Endothelial cell of umbilical vein (primary cell): ENCODE results near the gene KLHL17. TPM values are rescaled to one million over a fixed set of nuclear protein-coding genes. Genes with fewer than 3 reads are reported as not detected.
A peak's percentile ranks its signal among the peaks of the same experiment; 100 is the strongest.

Experiments
- BruUV-seq: library from RNA; stranded (reverse); fragments of 400-500 nt; replicated peaks from 2 replicates; lab custom pipeline; 2021; lab: Mats Ljungman, UMichigan
- CTCF ChIA-PET: fragments of 300-600, 350-600 bp; sonication (Branson Sonifier 250); formaldehyde crosslinking; loops from one replicate; lab custom pipeline; 2021; ENCODE audit warnings: antibody characterized with exemption, inconsistent platforms; lab: Charles Lee
- POLR2A ChIA-PET: fragments of 300-600, 350-600 bp; sonication (Branson Sonifier 250); formaldehyde crosslinking; loops from one replicate; lab custom pipeline; 2021; ENCODE audit warnings: antibody characterized with exemption, inconsistent platforms; lab: Charles Lee
- DNase-seq: peaks from one replicate; pipeline ENCODE4 v3.0.0-alpha.2; 2011; ENCODE audit warnings: low read depth, low spot score
- FAIRE-seq: peaks from 2 replicates; lab custom pipeline; 2011; peaks lifted over from hg19 to GRCh38; lab: Jason Lieb, UNC
- H2AFZ ChIP-seq: 2 replicates; pipeline ENCODE4 v1.6.0; 2012; ENCODE audit warnings: low read depth, low read length, control low read depth, inconsistent platforms
- H3K27ac ChIP-seq: 2 replicates; pipeline ENCODE4 v1.5.1; 2011; ENCODE audit warnings: low read depth, mild to moderate bottlenecking, control low read depth, low read length, moderate library complexity; ENCODE audit not compliant: insufficient read depth
- H3K27me3 ChIP-seq, 2 experiments: 2 replicates each; pipeline versions ENCODE4 v1.6.0 to v1.6.1; 2011; ENCODE audit warnings: low read length in 2 of 2, mixed read lengths in 1 of 2; ENCODE audit not compliant: control insufficient read depth in 2 of 2, insufficient read depth in 2 of 2
- H3K36me3 ChIP-seq, 2 experiments: 2 replicates in 1 of 2; 3 replicates in 1 of 2; pipeline ENCODE4 v1.5.1; 2011; ENCODE audit warnings: low read length in 2 of 2, mild to moderate bottlenecking in 1 of 2, moderate library complexity in 1 of 2; ENCODE audit not compliant: control insufficient read depth in 2 of 2, insufficient read depth in 2 of 2; ENCODE audit errors: extremely low read depth in 1 of 2
- H3K4me1 ChIP-seq: 3 replicates; pipeline ENCODE4 v1.5.1; 2011; ENCODE audit warnings: mild to moderate bottlenecking, low read length; ENCODE audit not compliant: control insufficient read depth, insufficient read depth; ENCODE audit errors: extremely low read depth
- H3K4me2 ChIP-seq: 2 replicates; pipeline ENCODE4 v1.6.1; 2011; ENCODE audit warnings: low read length, control low read depth, mixed read lengths; ENCODE audit not compliant: insufficient read depth
- H3K4me3 ChIP-seq, 3 experiments: fragments of 200-600 bp in 1 of 3; sonication (generic), shearing (Covaris generic) in 1 of 3; replicated peaks in 1 of 3; 2 replicates each; pipeline ENCODE4 v1.5.1; 2011 to 2016; ENCODE audit warnings: control low read depth in 3 of 3, low read length in 3 of 3, mild to moderate bottlenecking in 2 of 3, inconsistent platforms in 1 of 3, low read depth in 1 of 3, moderate library complexity in 1 of 3; ENCODE audit not compliant: insufficient read depth in 1 of 3
- H3K79me2 ChIP-seq: 2 replicates; pipeline ENCODE4 v1.6.0; 2012; ENCODE audit warnings: low read length, inconsistent platforms; ENCODE audit not compliant: control insufficient read depth, insufficient read depth
- H3K9ac ChIP-seq: replicated peaks from 2 replicates; pipeline ENCODE3; 2011; ENCODE audit warnings: low read length, control low read depth; ENCODE audit not compliant: insufficient read depth; ENCODE audit errors: extremely low read depth
- H3K9me1 ChIP-seq: replicated peaks from 3 replicates; pipeline ENCODE4 v1.6.0; 2011; ENCODE audit warnings: mild to moderate bottlenecking, low read length; ENCODE audit not compliant: control insufficient read depth, insufficient read depth; ENCODE audit errors: extremely low read depth
- H3K9me3 ChIP-seq: replicated peaks from 2 replicates; pipeline ENCODE4 v1.5.1; 2012; ENCODE audit warnings: low read length, inconsistent platforms; ENCODE audit not compliant: control insufficient read depth, insufficient read depth
- H4K20me1 ChIP-seq: replicated peaks from 2 replicates; pipeline ENCODE3; 2011; ENCODE audit warnings: mild to moderate bottlenecking, low read length; ENCODE audit not compliant: control insufficient read depth, insufficient read depth; ENCODE audit errors: extremely low read depth
- EZH2 ChIP-seq: IDR thresholded peaks from 2 replicates; pipeline ENCODE4 v1.6.1; 2012; ENCODE audit warnings: borderline replicate concordance, low read depth, mild to moderate bottlenecking, moderate library complexity, low read length, inconsistent platforms; ENCODE audit not compliant: severe bottlenecking
- FOS ChIP-seq: IDR thresholded peaks from 2 replicates; pipeline ENCODE4 v1.6.1; 2011; ENCODE audit warnings: mild to moderate bottlenecking, low read length, moderate library complexity, borderline replicate concordance; ENCODE audit not compliant: insufficient read depth
- GATA2 ChIP-seq: IDR thresholded peaks from 2 replicates; pipeline ENCODE4 v1.7.0; 2011; ENCODE audit warnings: low read depth, mild to moderate bottlenecking, moderate library complexity, mixed read lengths, low read length; ENCODE audit not compliant: insufficient read length, insufficient read depth
- MAX ChIP-seq: IDR thresholded peaks from 2 replicates; pipeline ENCODE4 v1.6.1; 2011; ENCODE audit not compliant: insufficient read depth, insufficient read length
- MYC ChIP-seq: IDR thresholded peaks from one replicate; pipeline ENCODE4 v1.6.1; 2011; ENCODE audit warnings: mild to moderate bottlenecking, low read depth, low read length
- POLR2A ChIP-seq: IDR thresholded peaks from 2 replicates; pipeline ENCODE4 v1.6.1; 2012; ENCODE audit warnings: low read depth, mild to moderate bottlenecking, control low read depth, low read length
- POLR2AphosphoS5 ChIP-seq: IDR thresholded peaks from 2 replicates; pipeline ENCODE4 v1.6.1; 2012; ENCODE audit warnings: low read depth, mild to moderate bottlenecking, control low read depth, low read length, moderate library complexity; ENCODE audit not compliant: insufficient read depth
- dilution Hi-C: fragments of 300-500 bp; cut with MboI; formaldehyde crosslinking; loops from one replicate; pipeline ENCODE4 v1.15.0; 2019; ENCODE audit warnings: low sequenced_read_pairs; ENCODE audit not compliant: extremely low pct_ligation_motif_present
- intact Hi-C: fragments of 100-400 bp; cut with micrococcal nuclease; formaldehyde crosslinking; loops from one replicate; pipeline ENCODE4 v1.10.0; 2022
- polyA plus RNA-seq, 4 experiments: library from polyadenylated mRNA; depleted of rRNA in 3 of 4; stranded (reverse) in 3 of 4; unstranded in 1 of 4; fragments of >200 nt; gene quantifications; 2 replicates each; pipeline versions ENCODE4 v1.2.1 to v1.2.3, GENCODE V29; 2011 to 2012; ENCODE audit warnings: missing spikeins in 1 of 4
- total RNA-seq: library from RNA; stranded (reverse); gene quantifications from 2 replicates; pipeline ENCODE4 v1.2.3, GENCODE V29; 2021
- TF ChIP-seq, protein P1 (sequence below), 2 donors: IDR thresholded peaks; 1 replicate in 1 of 2; 2 replicates in 1 of 2; pipeline ENCODE4 v1.5.1; 2011; ENCODE audit warnings: low read length in 2 of 2, mild to moderate bottlenecking in 2 of 2, moderate library complexity in 2 of 2, control low read depth in 1 of 2, inconsistent platforms in 1 of 2, low read depth in 1 of 2; ENCODE audit not compliant: insufficient read depth in 1 of 2; ENCODE audit errors: extremely low read depth in 1 of 2

Gene KLHL17
- total and polyA plus RNA-seq, 2 donors (not counting 3 experiments of a cell fraction or from before 2014, with no cell fraction given), result 27.0 to 30.1 TPM

- H3K27ac ChIP-seq, result peak overlapping the region; percentile 47
- peaks cover 11% of the 10 kb centered on the region for H3K4me1 ChIP-seq
- TF ChIP-seq MYC (no peak), POLR2A (no peak), FOS (no peak), POLR2AphosphoS5 (no peak)
- H3K4me3 ChIP-seq, result no peak overlapping the region
- FAIRE-seq (peak; percentile 57), DNase-seq (no peak)
- H4K20me1 ChIP-seq, result no peaks in the 10 kb centered on the region
- no peak overlapping the region for H3K9ac ChIP-seq
- no peak overlapping the region for H2AFZ ChIP-seq
- BruUV-seq, result no TSS peak
- H3K9me3 ChIP-seq, result no peaks in the 10 kb centered on the region
- no peaks in the 10 kb centered on the region for H3K79me2 ChIP-seq
- intact Hi-C loops (no loop called here), dilution Hi-C loops (no loop called here)
- ChIA-PET CTCF (interaction anchor here (1.8 kb wide), 1 partner anchor 18 kb away, joined by 13 read pairs; the partner anchor contains the start of gene PERM1), POLR2A (no interaction called here)
- no peaks in the 10 kb centered on the region for H3K9me1 ChIP-seq
- peaks cover 0 to 2% of the 10 kb centered on the region in 2 experiments for H3K36me3 ChIP-seq
- H3K4me2 ChIP-seq, result peak overlapping the region; percentile 80
- H3K27me3 ChIP-seq, result peaks cover 2% of the 10 kb centered on the region in 2 experiments
These were observed 5.2 kb downstream of the KLHL17 start for GRCh38 chr1:965526-966134.

- DNase-seq (peak; percentile 17), FAIRE-seq (no peak)
- CTCF ChIA-PET, result interaction anchor here (0.9 to 1.8 kb wide), 7 partner anchors 10 to 326 kb away, joined by 3 to 13 read pairs (median 4); partner anchors contain the start of gene PERM1
- no TSS peak for BruUV-seq
- Histone ChIP-seq H3K9ac (peak within 1 kb of the TSS; percentile 21), H3K9me3 (no peaks in the 10 kb centered on the region), H3K27me3 (peaks cover 2% of the 10 kb centered on the region in 2 experiments), H2AFZ (peak within 1 kb of the TSS; percentile 35), H3K9me1 (no peaks in the 10 kb centered on the region), H3K4me2 (peak within 1 kb of the TSS; percentile 80), H3K36me3 (peaks cover 0 to 2% of the 10 kb centered on the region in 2 experiments), H4K20me1 (no peaks in the 10 kb centered on the region), H3K4me1 (peaks cover 11% of the 10 kb centered on the region), H3K27ac (peak within 1 kb of the TSS; percentile 47), H3K79me2 (no peaks in the 10 kb centered on the region), H3K4me3 (peak within 1 kb of the TSS; percentile 7 to 60 (median 33))
- intact Hi-C loops (no loop called here), dilution Hi-C loops (no loop called here)
- TF ChIP-seq GATA2 (no peak), POLR2AphosphoS5 (no peak), FOS (peak; percentile 9), MAX (no peak), EZH2 (no peak)
- TF ChIP-seq, protein P1, sequence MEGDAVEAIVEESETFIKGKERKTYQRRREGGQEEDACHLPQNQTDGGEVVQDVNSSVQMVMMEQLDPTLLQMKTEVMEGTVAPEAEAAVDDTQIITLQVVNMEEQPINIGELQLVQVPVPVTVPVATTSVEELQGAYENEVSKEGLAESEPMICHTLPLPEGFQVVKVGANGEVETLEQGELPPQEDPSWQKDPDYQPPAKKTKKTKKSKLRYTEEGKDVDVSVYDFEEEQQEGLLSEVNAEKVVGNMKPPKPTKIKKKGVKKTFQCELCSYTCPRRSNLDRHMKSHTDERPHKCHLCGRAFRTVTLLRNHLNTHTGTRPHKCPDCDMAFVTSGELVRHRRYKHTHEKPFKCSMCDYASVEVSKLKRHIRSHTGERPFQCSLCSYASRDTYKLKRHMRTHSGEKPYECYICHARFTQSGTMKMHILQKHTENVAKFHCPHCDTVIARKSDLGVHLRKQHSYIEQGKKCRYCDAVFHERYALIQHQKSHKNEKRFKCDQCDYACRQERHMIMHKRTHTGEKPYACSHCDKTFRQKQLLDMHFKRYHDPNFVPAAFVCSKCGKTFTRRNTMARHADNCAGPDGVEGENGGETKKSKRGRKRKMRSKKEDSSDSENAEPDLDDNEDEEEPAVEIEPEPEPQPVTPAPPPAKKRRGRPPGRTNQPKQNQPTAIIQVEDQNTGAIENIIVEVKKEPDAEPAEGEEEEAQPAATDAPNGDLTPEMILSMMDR (IDR thresholded peaks at IDR 0.05; ENCODE audit: extremely low read depth in 1 of 2, insufficient read depth in 1 of 2, low read depth in 1 of 2, low read length in 2 of 2), result no peak
- POLR2A ChIA-PET, result no interaction called here
These were observed 5.8 kb downstream of the KLHL17 start, which contains the start of gene PLEKHN1 for GRCh38 chr1:966135-966703. Gene PLEKHN1 (plus strand): TSS chr1:966482. CDS start chr1:966532, 50 bp downstream.
